SK-N-SH (cell line): Measurements from ENCODE around the gene FBXL7. TPM values are rescaled to one million over a fixed set of nuclear protein-coding genes. Genes with fewer than 3 reads are reported as not detected.

Source experiments
- CTCF ChIA-PET: fragments of 300-600, 350-600 bp; formaldehyde crosslinking; extraction: SDS; loops from one replicate; lab custom pipeline; 2021; lab: Yijun Ruan, JAX
- POLR2A ChIA-PET: fragments of 350-600 bp; sonication (Branson Sonifier 250); formaldehyde crosslinking; extraction: SDS; loops from one replicate; lab custom pipeline; 2020; ENCODE audit warnings: antibody characterized with exemption, inconsistent platforms; lab: Yijun Ruan, JAX
- DNase-seq: peaks from one replicate; pipeline ENCODE4 v3.0.0; 2012
- H2AFZ ChIP-seq: fragments of 200-600 bp; sonication (generic); 2 replicates; pipeline ENCODE4 v1.8.1; 2016; ENCODE audit warnings: antibody characterized with exemption, mild to moderate bottlenecking, low read depth
- H3F3A ChIP-seq: fragments of 200-600 bp; sonication (generic); replicated peaks from 2 replicates; pipeline ENCODE3; 2016; ENCODE audit warnings: antibody characterized with exemption, mild to moderate bottlenecking; ENCODE audit not compliant: insufficient read depth
- H3K27ac ChIP-seq, 2 experiments: fragments of 200-500 bp in 1 of 2; fragments of 200-600 bp in 1 of 2; sonication (Bioruptor generic) in 1 of 2; sonication (generic), shearing (Covaris generic) in 1 of 2; 2 replicates each; pipeline versions ENCODE4 v1.5.1 to v1.6.1; 2014 to 2016; ENCODE audit warnings: low read depth in 2 of 2, inconsistent platforms in 1 of 2, low read length in 1 of 2, mild to moderate bottlenecking in 1 of 2, mixed read lengths in 1 of 2
- H3K27me3 ChIP-seq: fragments of 200-600 bp; sonication (generic), shearing (Covaris generic); 2 replicates; pipeline ENCODE4 v1.6.1; 2016; ENCODE audit warnings: mixed run types; ENCODE audit not compliant: insufficient read depth
- H3K36me3 ChIP-seq, 2 experiments: fragments of 200-500 bp in 1 of 2; fragments of 200-600 bp in 1 of 2; sonication (Bioruptor generic) in 1 of 2; sonication (generic) in 1 of 2; replicated peaks in 1 of 2; 2 replicates each; pipeline versions ENCODE3 to v1.5.1; 2014 to 2016; ENCODE audit warnings: low read length in 1 of 2, mild to moderate bottlenecking in 1 of 2; ENCODE audit not compliant: insufficient read depth in 2 of 2, control insufficient read depth in 1 of 2
- H3K4me1 ChIP-seq, 2 experiments: fragments of 200-500 bp in 1 of 2; fragments of 200-600 bp in 1 of 2; sonication (Bioruptor generic) in 1 of 2; sonication (generic), shearing (Covaris generic) in 1 of 2; 2 replicates each; pipeline versions ENCODE4 v1.5.1 to v1.6.1; 2014 to 2016; ENCODE audit warnings: low read depth in 1 of 2, low read length in 1 of 2, mixed run types in 1 of 2; ENCODE audit not compliant: insufficient read depth in 2 of 2, control insufficient read depth in 1 of 2
- H3K4me2 ChIP-seq: fragments of 200-600 bp; sonication (generic), shearing (Covaris generic); 2 replicates; pipeline ENCODE4 v1.6.1; 2017; ENCODE audit warnings: mixed run types
- H3K4me3 ChIP-seq, 2 experiments: fragments of 200-500 bp in 1 of 2; fragments of 200-600 bp in 1 of 2; sonication (Bioruptor generic) in 1 of 2; sonication (generic), shearing (Covaris generic) in 1 of 2; 2 replicates each; pipeline versions ENCODE4 v1.5.1 to v1.8.1; 2014 to 2016; ENCODE audit warnings: low read depth in 2 of 2, inconsistent platforms in 1 of 2, low read length in 1 of 2, mild to moderate bottlenecking in 1 of 2, mixed read lengths in 1 of 2, moderate library complexity in 1 of 2
- H3K79me2 ChIP-seq: fragments of 200-600 bp; sonication (generic); 2 replicates; pipeline ENCODE4 v1.8.1; 2017; ENCODE audit warnings: mild to moderate bottlenecking; ENCODE audit not compliant: insufficient read depth
- H3K9ac ChIP-seq: fragments of 200-600 bp; sonication (generic); 2 replicates; pipeline ENCODE4 v1.6.1; 2017; ENCODE audit warnings: mixed run types
- H3K9me2 ChIP-seq: fragments of 200-600 bp; sonication (generic); 2 replicates; pipeline ENCODE4 v1.6.1; 2017; ENCODE audit warnings: mixed run types
- H3K9me3 ChIP-seq: fragments of 200-600 bp; sonication (generic); 2 replicates; pipeline ENCODE4 v1.6.1; 2017; ENCODE audit warnings: mixed run types, mild to moderate bottlenecking, moderate library complexity
- H4K20me1 ChIP-seq: fragments of 200-600 bp; sonication (generic); 2 replicates; pipeline ENCODE4 v1.6.1; 2017; ENCODE audit warnings: mild to moderate bottlenecking, mixed run types; ENCODE audit not compliant: insufficient read depth
- CHD2 ChIP-seq: fragments of 150-350 bp; IDR thresholded peaks from 2 replicates; pipeline ENCODE4 v1.6.1; 2018; ENCODE audit warnings: low read length; ENCODE audit not compliant: partially characterized antibody
- FOSL2 ChIP-seq: IDR thresholded peaks from 2 replicates; pipeline ENCODE4 v1.4.0; 2012; ENCODE audit warnings: low read depth, mild to moderate bottlenecking, moderate library complexity, borderline replicate concordance
- FOXJ3 ChIP-seq: sonication (generic); formaldehyde crosslinking; IDR thresholded peaks from 2 replicates; pipeline ENCODE4 v1.5.1; 2020; ENCODE audit warnings: mild to moderate bottlenecking, missing genetic modification reagents
- IRF3 ChIP-seq: fragments of 150-350 bp; IDR thresholded peaks from 2 replicates; pipeline ENCODE4 v1.6.1; 2016; ENCODE audit warnings: mild to moderate bottlenecking, low read depth, low read length
- JUND ChIP-seq: IDR thresholded peaks from 2 replicates; pipeline ENCODE4 v1.4.0; 2012
- MEF2A ChIP-seq: IDR thresholded peaks from 2 replicates; pipeline ENCODE4 v1.4.0; 2012; ENCODE audit warnings: low read depth, borderline replicate concordance
- MXI1 ChIP-seq: IDR thresholded peaks from 2 replicates; pipeline ENCODE4 v1.6.1; 2012; ENCODE audit warnings: mild to moderate bottlenecking, low read depth, low read length, improper control_type of control experiment
- POLR2AphosphoS5 ChIP-seq: IDR thresholded peaks from 2 replicates; pipeline ENCODE4 v1.6.1; 2012; ENCODE audit warnings: low read depth, low read length
- RAD21 ChIP-seq: IDR thresholded peaks from 2 replicates; pipeline ENCODE4 v1.6.1; 2012; ENCODE audit warnings: mild to moderate bottlenecking, low read length
- SIN3A ChIP-seq: IDR thresholded peaks from 2 replicates; pipeline ENCODE4 v1.6.1; 2012; ENCODE audit warnings: low read depth, mild to moderate bottlenecking, low read length, moderate library complexity, borderline replicate concordance
- SMC3 ChIP-seq: IDR thresholded peaks from 2 replicates; pipeline ENCODE4 v1.6.1; 2012; ENCODE audit warnings: low read depth, low read length, improper control_type of control experiment
- TEAD4 ChIP-seq: IDR thresholded peaks from 2 replicates; pipeline ENCODE4 v1.4.0; 2012; ENCODE audit warnings: mild to moderate bottlenecking, borderline replicate concordance; ENCODE audit not compliant: insufficient read depth
- USF1 ChIP-seq: IDR thresholded peaks from 2 replicates; pipeline ENCODE4 v1.4.0; 2012; ENCODE audit warnings: low read depth, borderline replicate concordance
- ZBTB33 ChIP-seq: IDR thresholded peaks from 2 replicates; pipeline ENCODE4 v1.4.0; 2012; ENCODE audit warnings: low read depth, borderline replicate concordance
- WGBS: methylation state at CpG from one replicate; pipeline ENCODE4 v1.1.6; 2017; ENCODE audit warnings: low lambda C conversion rate; 5-methylcytosine and 5-hydroxymethylcytosine counted together
- polyA plus RNA-seq, 3 experiments: library from polyadenylated mRNA; depleted of rRNA; stranded (reverse); fragments of >200 nt; gene quantifications; 2 replicates each; pipeline ENCODE4 v1.2.3, GENCODE V29; 2012
- TF ChIP-seq, protein P1 (sequence below): fragments of 150-350 bp; IDR thresholded peaks from 2 replicates; pipeline ENCODE4 v1.6.1; 2017; ENCODE audit warnings: antibody characterized with exemption, low read length, low read depth, borderline replicate concordance
- TF ChIP-seq, protein P2 (sequence below): IDR thresholded peaks from 2 replicates; pipeline ENCODE4 v1.4.0; 2012; ENCODE audit warnings: low read depth

The FBXL7 gene
- polyA plus RNA-seq, 1 of the 3 experiments (the other 2 are of a cell fraction) = 7.0 TPM

GRCh38 chr5:15727375-15727774 lies 227.4 kb downstream of the FBXL7 start:
- Histone ChIP-seq H3K9ac (no peak overlapping the region), H2AFZ (no peak overlapping the region), H3K4me2 (no peak overlapping the region), H3K36me3 (peaks cover 0 to 12% of the 10 kb centered on the region in 2 experiments), H4K20me1 (no peaks in the 10 kb centered on the region), H3K9me3 (peaks cover 30% of the 10 kb centered on the region), H3K27me3 (no peaks in the 10 kb centered on the region), H3F3A (peaks cover 7% of the 10 kb centered on the region), H3K4me1 (no peaks in the 10 kb centered on the region; a peak in 1 of 4 replicates), H3K27ac (no peak overlapping the region), H3K79me2 (peaks cover 29% of the 10 kb centered on the region), H3K9me2 (no peaks in the 10 kb centered on the region), H3K4me3 (no peak overlapping the region)
- DNase-seq = no peak
- ChIA-PET POLR2A (no interaction called here), CTCF (interaction anchor here (0.8 kb wide), 2 partner anchors 9 to 217 kb away, joined by 3 read pairs; no protein-coding TSS in a partner anchor)
- TF ChIP-seq SIN3A (no peak), FOXJ3 (CRISPR knock-in tag) (no peak), MXI1 (no peak), FOSL2 (no peak), RAD21 (no peak)
- TF ChIP-seq, protein P1, sequence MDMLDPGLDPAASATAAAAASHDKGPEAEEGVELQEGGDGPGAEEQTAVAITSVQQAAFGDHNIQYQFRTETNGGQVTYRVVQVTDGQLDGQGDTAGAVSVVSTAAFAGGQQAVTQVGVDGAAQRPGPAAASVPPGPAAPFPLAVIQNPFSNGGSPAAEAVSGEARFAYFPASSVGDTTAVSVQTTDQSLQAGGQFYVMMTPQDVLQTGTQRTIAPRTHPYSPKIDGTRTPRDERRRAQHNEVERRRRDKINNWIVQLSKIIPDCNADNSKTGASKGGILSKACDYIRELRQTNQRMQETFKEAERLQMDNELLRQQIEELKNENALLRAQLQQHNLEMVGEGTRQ = no peak

DNA sequence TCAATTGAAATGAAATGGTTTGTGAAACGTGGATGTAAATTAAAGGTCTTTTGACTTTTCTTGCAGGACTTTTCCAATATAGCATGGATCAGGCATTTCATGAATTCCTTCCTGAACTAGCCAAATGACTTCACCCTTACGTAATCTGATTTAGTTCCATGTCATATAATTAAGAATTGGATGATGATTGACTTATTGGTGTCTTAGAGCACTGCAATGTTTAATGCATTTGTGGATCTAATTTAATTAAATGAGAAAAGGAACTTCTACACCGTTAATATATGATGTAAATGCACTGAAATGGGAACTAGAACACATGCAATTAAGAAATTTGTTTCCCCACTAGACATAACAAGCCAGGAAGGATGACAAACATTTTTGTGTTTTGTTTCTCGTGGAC lies 228.8 kb downstream of the FBXL7 start:
- peaks cover 7% of the 10 kb centered on the region for H3F3A ChIP-seq
- H4K20me1 ChIP-seq = no peaks in the 10 kb centered on the region
- peaks cover 30% of the 10 kb centered on the region for H3K9me3 ChIP-seq
- no peak overlapping the region for H3K4me2 ChIP-seq
- H3K4me1 ChIP-seq = no peaks in the 10 kb centered on the region; a peak in 1 of 4 replicates
- H3K4me3 ChIP-seq = no peak overlapping the region
- no peak overlapping the region for H2AFZ ChIP-seq
- no peak overlapping the region for H3K9ac ChIP-seq
- peaks cover 29% of the 10 kb centered on the region for H3K79me2 ChIP-seq
- DNase-seq = no peak
- CTCF ChIA-PET = no interaction called here
- H3K9me2 ChIP-seq = no peaks in the 10 kb centered on the region
- H3K36me3 ChIP-seq = peaks cover 0 to 12% of the 10 kb centered on the region in 2 experiments
- TF ChIP-seq MEF2A (no peak), JUND (no peak)
- TF ChIP-seq, protein P1 = no peak
- no peak overlapping the region for H3K27ac ChIP-seq
- WGBS = 65% methylated on average over 4 of the region's 4 CpGs
- no peaks in the 10 kb centered on the region for H3K27me3 ChIP-seq
- POLR2A ChIA-PET = no interaction called here

- H3K79me2 ChIP-seq = peaks cover 17% of the 10 kb centered on the region
- WGBS = 90% methylated on average over 3 of the region's 4 CpGs
- no peaks in the 10 kb centered on the region; a peak in 1 of 4 replicates for H3K4me1 ChIP-seq
- no peak overlapping the region for H2AFZ ChIP-seq
- no peaks in the 10 kb centered on the region for H3K27me3 ChIP-seq
- peaks cover 14% of the 10 kb centered on the region; the same call in 1 of the 2 replicates for H3K9me3 ChIP-seq
- ChIA-PET CTCF (interaction anchor here (0.9 to 1.3 kb wide), 2 partner anchors 49 to 548 kb away, joined by 3 read pairs; no protein-coding TSS in a partner anchor), POLR2A (no interaction called here)
- H4K20me1 ChIP-seq = no peaks in the 10 kb centered on the region
- peaks cover 7% of the 10 kb centered on the region for H3F3A ChIP-seq
- peaks cover 0 to 12% of the 10 kb centered on the region in 2 experiments for H3K36me3 ChIP-seq
- no peak overlapping the region for H3K27ac ChIP-seq
- DNase-seq = no peak
- H3K9me2 ChIP-seq = no peaks in the 10 kb centered on the region
- H3K4me2 ChIP-seq = no peak overlapping the region
- no peak overlapping the region for H3K4me3 ChIP-seq
- no peak overlapping the region for H3K9ac ChIP-seq
- no peak for TF ChIP-seq TEAD4
- no peak for TF ChIP-seq CHD2
- TF ChIP-seq USF1 = no peak
- no peak for TF ChIP-seq ZBTB33
- no peak for TF ChIP-seq FOSL2
- TF ChIP-seq RAD21 = no peak
- TF ChIP-seq, protein P2, sequence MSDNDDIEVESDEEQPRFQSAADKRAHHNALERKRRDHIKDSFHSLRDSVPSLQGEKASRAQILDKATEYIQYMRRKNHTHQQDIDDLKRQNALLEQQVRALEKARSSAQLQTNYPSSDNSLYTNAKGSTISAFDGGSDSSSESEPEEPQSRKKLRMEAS = no peak
- no peak for TF ChIP-seq IRF3
- TF ChIP-seq MEF2A = no peak
- no peak for TF ChIP-seq SMC3
- TF ChIP-seq POLR2AphosphoS5 = no peak
Observed at GRCh38 chr5:15731699-15732098, 231.7 kb downstream of the FBXL7 start.
